Measurements from ENCODE around the gene DNAJC5. TPM values are rescaled to one million over a fixed set of nuclear protein-coding genes. Genes with fewer than 3 reads are reported as not detected.

DNAJC5 gene
- total RNA-seq, 1 experiment from 2014 or later = 79.9 TPM

DNA sequence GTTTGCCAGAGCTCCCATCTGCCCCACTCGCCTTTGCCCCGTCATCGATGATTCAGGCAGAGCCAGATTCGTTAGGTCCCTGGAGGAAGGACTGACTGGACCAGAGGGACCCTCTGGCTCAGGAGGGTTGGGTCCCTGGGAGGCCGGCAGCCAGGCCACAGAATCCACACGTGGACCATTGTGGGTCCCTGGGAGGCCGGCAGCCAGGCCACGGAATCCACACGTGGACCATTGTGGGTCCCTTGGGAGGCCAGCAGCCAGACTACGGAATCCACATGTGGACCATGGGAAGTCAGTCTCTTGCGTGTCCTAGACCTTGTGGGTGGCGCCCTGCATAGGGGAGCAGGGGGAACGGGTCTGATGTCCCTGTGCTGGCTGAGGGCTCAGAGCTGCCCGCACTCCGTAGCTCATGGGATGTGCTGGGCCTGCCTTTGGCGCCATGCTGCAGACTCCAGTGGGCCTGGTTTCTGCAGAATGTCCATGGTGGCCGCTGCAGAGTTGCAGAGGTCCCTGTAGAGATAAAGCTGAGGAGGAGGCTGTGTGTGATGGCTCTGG is 37.8 kb downstream of the DNAJC5 start:
- Mint-ChIP-seq H3K9me3 (ENCODE audit: low read depth, unreplicated experiment) (no peaks in the 10 kb centered on the region), H3K27me3 (ENCODE audit: unreplicated experiment) (no peaks in the 10 kb centered on the region), H3K36me3 (ENCODE audit: insufficient read depth, unreplicated experiment) (peaks cover 82% of the 10 kb centered on the region), H3K4me3 (ENCODE audit: low read depth, unreplicated experiment) (no peak overlapping the region), H3K27ac (ENCODE audit: unreplicated experiment) (no peak overlapping the region), H3K4me1 (ENCODE audit: low read depth, unreplicated experiment) (no peaks in the 10 kb centered on the region)
- intact Hi-C loops (cut with micrococcal nuclease; ENCODE audit: unreplicated experiment) = no loop called here
- no TSS peak for BruUV-seq (replicated peaks)
- CTCF ChIA-PET = no interaction called here
- TF ChIP-seq CTCF (IDR thresholded peaks at IDR 0.05; ENCODE audit: unreplicated experiment) = no peak
- DNase-seq = no peak

DNA sequence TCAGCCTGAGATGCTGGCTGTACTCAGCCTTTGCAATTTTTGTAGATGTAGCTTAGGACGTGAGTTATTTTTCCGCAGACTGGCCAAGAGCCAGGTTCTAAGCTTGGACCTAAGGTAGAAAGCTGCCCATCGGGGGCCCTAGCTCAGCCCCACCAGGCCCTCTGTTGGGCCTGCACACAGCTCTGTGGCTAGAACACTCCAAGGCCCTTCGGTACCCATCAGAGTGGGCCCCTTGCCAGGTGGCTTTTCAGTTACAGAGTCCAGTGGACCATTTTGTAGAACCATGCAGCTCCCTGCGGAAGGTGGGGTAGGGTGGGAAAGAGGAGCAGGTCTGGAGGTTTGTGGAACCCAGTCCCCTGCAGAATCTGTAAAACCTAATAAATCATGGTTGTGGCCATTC is 38.7 kb downstream of the DNAJC5 start:
- Mint-ChIP-seq H3K4me1 (ENCODE audit: low read depth, unreplicated experiment) (no peaks in the 10 kb centered on the region), H3K4me3 (ENCODE audit: low read depth, unreplicated experiment) (no peak overlapping the region), H3K27ac (ENCODE audit: unreplicated experiment) (no peak overlapping the region), H3K9me3 (ENCODE audit: low read depth, unreplicated experiment) (no peaks in the 10 kb centered on the region), H3K27me3 (ENCODE audit: unreplicated experiment) (no peaks in the 10 kb centered on the region), H3K36me3 (ENCODE audit: insufficient read depth, unreplicated experiment) (peaks cover 81% of the 10 kb centered on the region)
- TSS peak; percentile 29 for BruUV-seq (replicated peaks)
- no peak for DNase-seq
- CTCF ChIA-PET = no interaction called here
- TF ChIP-seq CTCF (IDR thresholded peaks at IDR 0.05; ENCODE audit: unreplicated experiment) = no peak
- intact Hi-C loops (cut with micrococcal nuclease; ENCODE audit: unreplicated experiment) = no loop called here

- H3K27me3 Mint-ChIP-seq (ENCODE audit: unreplicated experiment) = no peaks in the 10 kb centered on the region
- no peak for TF ChIP-seq CTCF (IDR thresholded peaks at IDR 0.05; ENCODE audit: unreplicated experiment)
- CTCF ChIA-PET = no interaction called here
- DNase-seq = no peak
- intact Hi-C loops (cut with micrococcal nuclease; ENCODE audit: unreplicated experiment) = no loop called here
- no peak overlapping the region for H3K27ac Mint-ChIP-seq (ENCODE audit: unreplicated experiment)
- H3K36me3 Mint-ChIP-seq (ENCODE audit: insufficient read depth, unreplicated experiment) = peaks cover 78% of the 10 kb centered on the region
- BruUV-seq (replicated peaks) = no TSS peak
- H3K4me1 Mint-ChIP-seq (ENCODE audit: low read depth, unreplicated experiment) = no peaks in the 10 kb centered on the region
- H3K9me3 Mint-ChIP-seq (ENCODE audit: low read depth, unreplicated experiment) = no peaks in the 10 kb centered on the region
- no peak overlapping the region for H3K4me3 Mint-ChIP-seq (ENCODE audit: low read depth, unreplicated experiment)
Observed at GRCh38 chr20:63934271-63935068, 39.5 kb downstream of the DNAJC5 start.

DNA sequence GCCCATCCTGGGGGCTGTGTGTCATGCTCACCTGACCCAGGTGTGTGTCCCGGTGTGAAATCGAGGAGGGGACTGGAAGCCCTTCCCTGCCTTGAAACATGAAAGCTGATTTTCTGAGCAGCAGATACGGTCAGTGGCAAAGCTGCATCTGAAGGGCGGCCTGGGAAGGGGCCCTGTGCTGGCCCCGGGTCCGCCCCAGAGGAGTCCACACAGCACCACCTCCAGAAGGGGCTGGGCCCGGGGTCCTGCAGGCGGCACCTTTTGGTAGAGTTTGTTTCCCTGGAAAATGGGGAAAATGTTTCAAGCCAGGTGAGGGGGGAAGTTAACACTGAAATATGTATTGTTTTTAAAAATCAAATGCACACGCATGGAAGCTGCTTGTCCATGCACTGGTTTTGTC is 40.5 kb downstream of the DNAJC5 start:
- Mint-ChIP-seq H3K9me3 (ENCODE audit: low read depth, unreplicated experiment) (no peaks in the 10 kb centered on the region), H3K27me3 (ENCODE audit: unreplicated experiment) (no peaks in the 10 kb centered on the region), H3K27ac (ENCODE audit: unreplicated experiment) (no peak overlapping the region), H3K36me3 (ENCODE audit: insufficient read depth, unreplicated experiment) (peaks cover 79% of the 10 kb centered on the region), H3K4me1 (ENCODE audit: low read depth, unreplicated experiment) (no peaks in the 10 kb centered on the region), H3K4me3 (ENCODE audit: low read depth, unreplicated experiment) (no peak overlapping the region)
- intact Hi-C loops (cut with micrococcal nuclease; ENCODE audit: unreplicated experiment) = no loop called here
- no TSS peak for BruUV-seq (replicated peaks)
- DNase-seq = no peak
- CTCF ChIA-PET = no interaction called here
- TF ChIP-seq CTCF (IDR thresholded peaks at IDR 0.05; ENCODE audit: unreplicated experiment) = no peak
